ENCODE data around the gene PTPRK. TPM values are rescaled to one million over a fixed set of nuclear protein-coding genes. Genes with fewer than 3 reads are reported as not detected.

The PTPRK gene
- total RNA-seq, 1 experiment from 2014 or later, result 89.3 TPM

- no TSS peak for BruUV-seq (replicated peaks)
- no peaks in the 10 kb centered on the region for H3K4me1 ChIP-seq (replicated peaks; ENCODE audit: insufficient read depth)
- POLR2A ChIA-PET (ENCODE audit: unreplicated experiment), result no interaction called here
- H3K9me3 ChIP-seq (ENCODE audit: insufficient read depth, low read depth), result no peaks in the 10 kb centered on the region
- no peaks in the 10 kb centered on the region for H3F3A ChIP-seq (ENCODE audit: insufficient read depth, low read depth)
- intact Hi-C loops (cut with micrococcal nuclease; ENCODE audit: unreplicated experiment), result no loop called here
- no peaks in the 10 kb centered on the region for H3K79me2 ChIP-seq (ENCODE audit: low read depth)
- no peaks in the 10 kb centered on the region for H3K9me2 ChIP-seq (ENCODE audit: insufficient read depth)
- no peak overlapping the region for H2AFZ ChIP-seq
- no peak overlapping the region for H3K27ac ChIP-seq
- no peaks in the 10 kb centered on the region for H4K20me1 ChIP-seq (ENCODE audit: insufficient read depth)
- H3K4me2 ChIP-seq, result no peak overlapping the region
- TF ChIP-seq EZH2 (IDR thresholded peaks at IDR 0.05; ENCODE audit: low read depth) (no peak), CTCF (conservative IDR thresholded peaks at IDR 0.05) (no peak)
- no peak for DNase-seq
- no peak overlapping the region for H3K4me3 ChIP-seq
- 0 out of 2 replicates have a peak, but pooled peaks cover 6% of the 10 kb centered on the region for H3K36me3 ChIP-seq (ENCODE audit: low read depth)
- no peaks in the 10 kb centered on the region for H3K27me3 ChIP-seq (ENCODE audit: insufficient read depth, low read depth)
- CTCF ChIA-PET, result no interaction called here
Measured at GRCh38 chr6:127996925-127997324, 523.5 kb downstream of the PTPRK start.

- no TSS peak for BruUV-seq (replicated peaks)
- CTCF ChIA-PET, result no interaction called here
- H4K20me1 ChIP-seq (ENCODE audit: insufficient read depth), result no peaks in the 10 kb centered on the region
- DNase-seq, result no peak
- H3K4me2 ChIP-seq, result no peak overlapping the region
- H3K9me2 ChIP-seq (ENCODE audit: insufficient read depth), result no peaks in the 10 kb centered on the region; the same call in 1 of the 2 replicates
- intact Hi-C loops (cut with micrococcal nuclease; ENCODE audit: unreplicated experiment), result no loop called here
- H2AFZ ChIP-seq, result no peak overlapping the region
- no peaks in the 10 kb centered on the region for H3K27me3 ChIP-seq (ENCODE audit: insufficient read depth, low read depth)
- H3K4me1 ChIP-seq (replicated peaks; ENCODE audit: insufficient read depth), result no peaks in the 10 kb centered on the region
- no peaks in the 10 kb centered on the region for H3K9me3 ChIP-seq (ENCODE audit: insufficient read depth, low read depth)
- peaks cover 15% of the 10 kb centered on the region; the same call in 1 of the 2 replicates for H3K36me3 ChIP-seq (ENCODE audit: low read depth)
- H3K4me3 ChIP-seq, result no peak overlapping the region
- TF ChIP-seq EZH2 (IDR thresholded peaks at IDR 0.05; ENCODE audit: low read depth) (no peak), CTCF (conservative IDR thresholded peaks at IDR 0.05) (no peak)
- no peaks in the 10 kb centered on the region for H3K79me2 ChIP-seq (ENCODE audit: low read depth)
- no peak overlapping the region for H3K27ac ChIP-seq
- POLR2A ChIA-PET (ENCODE audit: unreplicated experiment), result no interaction called here
- no peaks in the 10 kb centered on the region for H3F3A ChIP-seq (ENCODE audit: insufficient read depth, low read depth)
Measured at GRCh38 chr6:127992144-127992543, 528.3 kb downstream of the PTPRK start.

GRCh38 chr6:127990074-127990473 is 530.3 kb downstream of the PTPRK start:
- no peaks in the 10 kb centered on the region for H3K9me3 ChIP-seq (ENCODE audit: insufficient read depth, low read depth)
- peaks cover 14% of the 10 kb centered on the region; the same call in 1 of the 2 replicates for H3K36me3 ChIP-seq (ENCODE audit: low read depth)
- H3K27ac ChIP-seq, result no peak overlapping the region
- no peak overlapping the region for H3K4me3 ChIP-seq
- no peaks in the 10 kb centered on the region for H3K79me2 ChIP-seq (ENCODE audit: low read depth)
- H4K20me1 ChIP-seq (ENCODE audit: insufficient read depth), result no peaks in the 10 kb centered on the region
- no peak for DNase-seq
- no peaks in the 10 kb centered on the region; the same call in 1 of the 2 replicates for H3K9me2 ChIP-seq (ENCODE audit: insufficient read depth)
- no peaks in the 10 kb centered on the region for H3K4me1 ChIP-seq (replicated peaks; ENCODE audit: insufficient read depth)
- H3K27me3 ChIP-seq (ENCODE audit: insufficient read depth, low read depth), result no peaks in the 10 kb centered on the region
- no TSS peak for BruUV-seq (replicated peaks)
- H3K4me2 ChIP-seq, result no peak overlapping the region
- no peak overlapping the region for H2AFZ ChIP-seq
- TF ChIP-seq CTCF (conservative IDR thresholded peaks at IDR 0.05), result no peak
- POLR2A ChIA-PET (ENCODE audit: unreplicated experiment), result no interaction called here
- H3F3A ChIP-seq (ENCODE audit: insufficient read depth, low read depth), result no peaks in the 10 kb centered on the region
- CTCF ChIA-PET, result no interaction called here
- intact Hi-C loops (cut with micrococcal nuclease; ENCODE audit: unreplicated experiment), result no loop called here
